Measurements from ENCODE around the gene PGR.

PGR gene

GRCh38 chr11:101129203-101129943 is at the start of gene PGR:
TSS of gene PGR (minus strand) at chr11:101129813. CDS start at chr11:101129070, 743 bp downstream.
- DNase-seq: peak in 1 of 2 experiments; percentile 12

GRCh38 chr11:101176381-101176780 is 46.8 kb upstream of the PGR start:
- DNase-seq: no peak

- DNase-seq: no peak
Measured at GRCh38 chr11:101169944-101170343, 40.3 kb upstream of the PGR start.

GRCh38 chr11:101166038-101166437 is 36.4 kb upstream of the PGR start:
- DNase-seq: no peak

GRCh38 chr11:101158119-101158518 is 28.5 kb upstream of the PGR start:
- no peak for DNase-seq

- DNase-seq: no peak
Measured at GRCh38 chr11:101138245-101138930, 8.8 kb upstream of the PGR start.

- DNase-seq: no peak
Measured at GRCh38 chr11:101133190-101133589, 3.6 kb upstream of the PGR start.

GRCh38 chr11:101128571-101129202 is 926 bp downstream of the PGR start:
- DNase-seq: peak in 1 of 2 experiments; percentile 12

- DNase-seq: peak in 1 of 2 experiments; percentile 15
Measured at GRCh38 chr11:101127699-101128570, 1.7 kb downstream of the PGR start.

- DNase-seq: peak in 1 of 2 experiments; percentile 13
Measured at GRCh38 chr11:101127197-101127698, 2.4 kb downstream of the PGR start.

GRCh38 chr11:101126551-101127196 is 2.9 kb downstream of the PGR start:
- DNase-seq: no peak

- DNase-seq: no peak
Measured at GRCh38 chr11:101115671-101116160, 13.9 kb downstream of the PGR start.

- DNase-seq: no peak
Measured at GRCh38 chr11:101113540-101113939, 16.1 kb downstream of the PGR start.

- no peak for DNase-seq
Measured at GRCh38 chr11:101104716-101105115, 24.9 kb downstream of the PGR start.

GRCh38 chr11:101103433-101103832 is 26.2 kb downstream of the PGR start:
- DNase-seq: no peak

GRCh38 chr11:101100601-101101000 is 29.0 kb downstream of the PGR start:
- no peak for DNase-seq

- DNase-seq: no peak
Measured at GRCh38 chr11:101096036-101096704, 33.4 kb downstream of the PGR start.

GRCh38 chr11:101091781-101092180 is 37.8 kb downstream of the PGR start:
- no peak for DNase-seq

GRCh38 chr11:101090679-101091270 is 38.8 kb downstream of the PGR start:
- no peak for DNase-seq

- DNase-seq: no peak
Measured at GRCh38 chr11:101083335-101083734, 46.3 kb downstream of the PGR start.

- DNase-seq: no peak
Measured at GRCh38 chr11:101082813-101083212, 46.8 kb downstream of the PGR start.

Measured in activated T-cell treated with anti-CD3 and anti-CD28 coated beads, Interleukin-2, amount 50 U/mL, for 48 hours (primary cell).